ENCODE results near the gene ZNF423.

ZNF423 gene

DNA sequence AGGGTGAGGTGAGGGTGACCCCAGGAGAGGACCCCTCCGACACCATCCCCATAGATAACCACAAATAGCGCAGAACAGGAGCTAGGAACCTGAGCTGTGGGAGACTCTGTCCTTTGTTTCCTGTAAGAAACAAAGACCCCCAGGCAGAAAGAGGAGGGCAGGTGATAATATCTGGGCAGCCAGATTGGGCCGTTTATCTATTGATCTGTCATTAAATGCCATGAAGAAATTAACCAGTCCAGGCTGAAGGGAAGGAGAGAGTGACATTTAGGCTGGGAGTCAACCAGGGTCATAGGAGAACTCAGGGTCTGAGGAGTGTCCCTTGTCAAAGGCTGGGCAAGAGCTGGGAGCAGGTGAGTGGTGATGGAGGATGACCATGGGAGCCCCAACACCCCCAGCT lies 324.5 kb downstream of the ZNF423 start:
- Histone ChIP-seq H3K4me3 (ENCODE audit: low read length) (no peak overlapping the region), H3K9ac (ENCODE audit: low read depth, low read length) (no peak overlapping the region), H3K36me3 (ENCODE audit: insufficient read depth, low read length) (no peaks in the 10 kb centered on the region), H3K9me3 (ENCODE audit: insufficient read depth, low read depth, low read length) (no peaks in the 10 kb centered on the region), H3K27me3 (ENCODE audit: insufficient read depth, low read length) (no peaks in the 10 kb centered on the region), H3K27ac (ENCODE audit: low read depth, low read length) (no peak overlapping the region), H3K4me1 (ENCODE audit: insufficient read depth, low read length) (peaks cover 30% of the 10 kb centered on the region)
- 85% methylated on average over 3 of the region's 3 CpGs for WGBS

DNA sequence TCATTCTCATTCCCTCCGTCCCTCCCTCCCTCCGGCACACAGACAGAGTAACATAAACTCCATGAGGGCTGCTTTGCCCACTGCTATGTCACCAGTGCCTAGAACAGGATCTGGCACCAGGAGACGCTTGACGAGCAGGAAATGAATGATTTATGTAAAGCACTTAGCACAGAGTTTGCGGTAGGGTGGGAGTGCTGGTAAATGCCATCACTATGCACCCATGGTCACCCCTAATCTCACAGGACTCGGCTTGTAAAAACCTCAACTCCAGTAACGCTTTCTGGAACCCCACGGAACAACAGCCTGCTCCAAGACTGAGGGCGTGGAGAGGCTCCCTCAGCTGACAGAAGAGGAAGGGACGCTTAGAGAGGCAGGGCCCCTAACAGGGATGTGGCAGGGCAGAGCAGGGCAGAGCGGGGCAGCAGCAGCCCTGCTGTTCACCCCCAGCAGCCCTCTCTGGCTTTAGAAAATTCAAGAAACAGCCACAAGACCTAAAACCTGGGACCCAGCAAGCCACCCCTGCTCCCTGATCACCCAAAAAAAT lies 325.4 kb downstream of the ZNF423 start:
- Histone ChIP-seq H3K27ac (ENCODE audit: low read depth, low read length) (no peak overlapping the region), H3K36me3 (ENCODE audit: insufficient read depth, low read length) (no peaks in the 10 kb centered on the region), H3K27me3 (ENCODE audit: insufficient read depth, low read length) (no peaks in the 10 kb centered on the region), H3K9me3 (ENCODE audit: insufficient read depth, low read depth, low read length) (no peaks in the 10 kb centered on the region), H3K4me1 (ENCODE audit: insufficient read depth, low read length) (peaks cover 30% of the 10 kb centered on the region), H3K9ac (ENCODE audit: low read depth, low read length) (no peak overlapping the region), H3K4me3 (ENCODE audit: low read length) (no peak overlapping the region)
- 87% methylated on average over 11 of the region's 11 CpGs for WGBS

DNA sequence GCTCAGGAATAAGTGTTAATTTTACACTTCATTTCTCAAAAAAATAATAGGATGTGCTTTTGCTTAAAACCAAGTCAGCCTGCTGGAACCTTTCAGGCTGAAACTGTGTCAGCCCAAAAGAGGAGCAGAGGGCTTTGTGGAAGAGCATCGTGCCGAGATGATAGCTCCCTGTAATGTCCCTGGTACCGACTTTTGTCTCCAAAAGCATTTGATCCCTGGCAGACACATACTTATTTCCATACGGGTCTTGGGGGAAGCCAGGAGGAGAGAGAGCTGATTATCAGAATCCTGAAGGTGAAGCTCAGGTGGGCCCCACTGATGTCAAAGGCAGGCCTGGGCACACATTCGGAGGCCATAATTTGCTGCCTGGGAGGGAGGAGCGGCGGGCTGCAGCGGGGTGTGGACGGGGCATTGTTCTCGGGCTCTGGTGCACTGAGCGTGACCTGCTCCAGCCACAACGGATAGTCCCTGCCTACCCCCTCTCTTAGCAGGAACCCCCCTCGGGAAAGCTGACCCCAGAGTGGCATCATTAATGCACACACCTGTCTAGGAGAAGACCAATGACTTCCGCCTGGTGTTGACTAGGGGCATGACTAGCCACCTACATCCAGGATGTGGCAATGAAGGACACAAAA lies 326.4 kb downstream of the ZNF423 start:
- Histone ChIP-seq H3K27me3 (ENCODE audit: insufficient read depth, low read length) (no peaks in the 10 kb centered on the region), H3K9me3 (ENCODE audit: insufficient read depth, low read depth, low read length) (no peaks in the 10 kb centered on the region), H3K27ac (ENCODE audit: low read depth, low read length) (no peak overlapping the region), H3K4me1 (ENCODE audit: insufficient read depth, low read length) (peaks cover 30% of the 10 kb centered on the region), H3K4me3 (ENCODE audit: low read length) (no peak overlapping the region), H3K9ac (ENCODE audit: low read depth, low read length) (no peak overlapping the region), H3K36me3 (ENCODE audit: insufficient read depth, low read length) (no peaks in the 10 kb centered on the region)
- WGBS = 80% methylated on average over 14 of the region's 14 CpGs

DNA sequence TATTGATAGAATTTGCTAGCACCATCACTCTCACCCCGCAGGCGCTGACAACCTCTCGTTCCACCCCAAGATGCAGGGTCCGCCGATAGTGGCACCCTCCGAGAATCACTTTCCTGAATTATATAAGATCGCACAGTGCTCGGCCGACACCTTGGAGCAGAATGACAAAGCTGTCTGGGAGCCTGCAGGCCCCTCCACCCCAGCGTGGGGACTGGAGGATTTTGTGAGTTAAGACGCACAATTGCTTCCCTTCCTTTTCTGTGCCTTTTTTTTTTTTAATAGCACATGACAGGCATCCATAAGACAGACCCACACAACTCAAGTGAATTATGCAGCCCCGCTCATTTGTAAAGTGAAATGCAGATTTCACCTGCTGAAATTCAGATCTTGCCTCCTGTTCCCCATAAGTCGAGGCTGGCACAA lies 327.0 kb downstream of the ZNF423 start:
- Histone ChIP-seq H3K4me3 (ENCODE audit: low read length) (no peak overlapping the region), H3K36me3 (ENCODE audit: insufficient read depth, low read length) (peaks cover 2% of the 10 kb centered on the region; the same call in 1 of the 2 replicates), H3K9me3 (ENCODE audit: insufficient read depth, low read depth, low read length) (no peaks in the 10 kb centered on the region), H3K27ac (ENCODE audit: low read depth, low read length) (no peak overlapping the region), H3K9ac (ENCODE audit: low read depth, low read length) (no peak overlapping the region), H3K4me1 (ENCODE audit: insufficient read depth, low read length) (peaks cover 30% of the 10 kb centered on the region), H3K27me3 (ENCODE audit: insufficient read depth, low read length) (no peaks in the 10 kb centered on the region)
- WGBS = 65% methylated on average over 12 of the region's 13 CpGs

DNA sequence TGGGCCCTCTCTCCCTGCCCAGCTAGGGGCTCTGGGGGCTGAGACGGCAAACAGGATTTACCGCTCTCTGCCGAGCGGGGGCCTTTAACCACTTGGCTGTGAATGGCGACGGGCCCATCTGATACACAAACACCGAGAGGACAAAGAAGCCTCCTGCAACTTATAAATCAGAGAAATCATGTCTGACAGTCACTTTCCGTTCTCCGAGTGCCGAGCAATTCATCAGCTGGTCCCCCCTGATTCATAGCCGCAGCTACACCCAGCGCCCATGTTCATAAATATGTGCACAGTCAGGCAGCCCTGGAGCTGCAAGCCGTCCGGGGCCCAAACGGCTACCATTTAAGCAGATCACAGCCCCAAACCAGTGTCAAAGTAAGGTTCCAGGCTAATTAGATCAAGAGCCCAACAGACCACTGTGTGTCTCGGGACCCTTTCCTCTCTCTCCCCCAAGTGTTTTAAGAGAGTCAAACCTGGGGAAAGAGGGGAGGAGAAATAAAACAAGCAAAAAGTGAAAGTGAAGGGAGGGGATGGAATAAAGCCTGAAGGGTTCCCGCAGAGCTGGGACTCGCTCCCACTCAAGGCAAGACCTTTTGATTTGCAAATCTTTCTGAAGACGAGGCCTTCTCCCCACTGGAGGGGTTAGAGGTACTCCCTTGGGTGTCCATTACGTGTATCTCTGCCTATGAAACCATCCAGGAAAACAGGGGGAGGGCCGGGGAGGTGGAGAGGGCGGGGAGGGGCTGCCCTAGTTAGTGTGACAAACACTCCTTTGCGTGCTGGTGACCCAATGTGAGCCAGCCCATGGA lies 327.6 kb downstream of the ZNF423 start:
- WGBS = 53% methylated on average over 22 of the region's 23 CpGs
- peaks cover 30% of the 10 kb centered on the region for H3K4me1 ChIP-seq (ENCODE audit: insufficient read depth, low read length)
- no peaks in the 10 kb centered on the region for H3K27me3 ChIP-seq (ENCODE audit: insufficient read depth, low read length)
- no peaks in the 10 kb centered on the region for H3K9me3 ChIP-seq (ENCODE audit: insufficient read depth, low read depth, low read length)
- peak overlapping the region; percentile 28; the same call in 1 of the 2 replicates for H3K9ac ChIP-seq (ENCODE audit: low read depth, low read length)
- H3K4me3 ChIP-seq (ENCODE audit: low read length) = no peak overlapping the region
- H3K27ac ChIP-seq (ENCODE audit: low read depth, low read length) = peak overlapping the region; percentile 30; the same call in 1 of the 2 replicates
- peaks cover 8% of the 10 kb centered on the region for H3K36me3 ChIP-seq (ENCODE audit: insufficient read depth, low read length)

DNA sequence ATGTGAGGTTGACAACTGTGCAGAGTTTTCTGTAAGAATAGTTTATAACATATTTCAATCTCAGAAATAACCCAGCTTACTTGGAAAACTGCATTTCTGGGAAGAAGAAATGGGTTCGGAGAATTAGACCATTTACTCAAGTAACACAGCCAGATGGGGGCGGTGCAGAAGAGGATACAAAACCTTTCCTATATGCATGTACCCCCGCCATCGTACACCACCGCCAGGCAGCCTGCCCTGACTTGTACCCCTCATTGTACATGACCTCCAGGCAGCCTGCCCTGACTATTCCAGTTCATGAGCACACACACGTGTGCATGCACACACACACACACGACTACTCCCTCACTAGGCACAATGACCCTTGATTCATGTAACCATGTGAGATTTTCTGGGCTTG lies 328.3 kb downstream of the ZNF423 start:
- peaks cover 27% of the 10 kb centered on the region for H3K4me1 ChIP-seq (ENCODE audit: insufficient read depth, low read length)
- no peaks in the 10 kb centered on the region for H3K27me3 ChIP-seq (ENCODE audit: insufficient read depth, low read length)
- H3K27ac ChIP-seq (ENCODE audit: low read depth, low read length) = no peak overlapping the region; the same call in 1 of the 2 replicates
- WGBS = 89% methylated on average over 7 of the region's 7 CpGs
- H3K9ac ChIP-seq (ENCODE audit: low read depth, low read length) = no peak overlapping the region
- no peak overlapping the region for H3K4me3 ChIP-seq (ENCODE audit: low read length)
- H3K9me3 ChIP-seq (ENCODE audit: insufficient read depth, low read depth, low read length) = no peaks in the 10 kb centered on the region
- peaks cover 14% of the 10 kb centered on the region for H3K36me3 ChIP-seq (ENCODE audit: insufficient read depth, low read length)

DNA sequence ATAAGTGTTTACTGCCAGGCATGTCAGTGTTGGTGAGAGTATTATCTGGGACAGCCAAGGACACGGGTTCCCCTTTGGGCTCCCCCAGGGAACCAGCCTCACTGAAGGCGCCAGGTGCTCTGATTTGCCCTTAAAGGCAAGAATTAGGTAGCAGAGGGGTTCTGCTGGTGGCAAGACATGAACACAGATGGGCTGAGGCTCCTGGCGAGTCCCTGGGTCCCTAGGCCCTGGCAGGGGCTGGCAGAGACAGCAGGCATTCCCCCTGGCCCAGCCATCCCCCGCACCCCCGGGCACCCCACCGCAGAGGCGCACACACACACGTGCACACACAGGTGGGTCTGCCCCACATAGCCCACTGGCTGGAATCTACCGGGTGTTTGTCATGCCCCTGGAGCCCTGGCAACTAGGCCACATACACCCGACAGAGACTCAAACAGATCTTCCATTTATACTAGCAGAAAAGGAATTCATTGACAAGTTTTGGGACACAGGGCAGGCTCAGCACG lies 329.0 kb downstream of the ZNF423 start:
- H3K4me3 ChIP-seq (ENCODE audit: low read length) = no peak overlapping the region
- no peak overlapping the region for H3K9ac ChIP-seq (ENCODE audit: low read depth, low read length)
- peaks cover 21% of the 10 kb centered on the region for H3K36me3 ChIP-seq (ENCODE audit: insufficient read depth, low read length)
- no peak overlapping the region for H3K27ac ChIP-seq (ENCODE audit: low read depth, low read length)
- 92% methylated on average over 11 of the region's 11 CpGs for WGBS
- peaks cover 22% of the 10 kb centered on the region for H3K4me1 ChIP-seq (ENCODE audit: insufficient read depth, low read length)
- no peaks in the 10 kb centered on the region for H3K27me3 ChIP-seq (ENCODE audit: insufficient read depth, low read length)
- no peaks in the 10 kb centered on the region for H3K9me3 ChIP-seq (ENCODE audit: insufficient read depth, low read depth, low read length)

DNA sequence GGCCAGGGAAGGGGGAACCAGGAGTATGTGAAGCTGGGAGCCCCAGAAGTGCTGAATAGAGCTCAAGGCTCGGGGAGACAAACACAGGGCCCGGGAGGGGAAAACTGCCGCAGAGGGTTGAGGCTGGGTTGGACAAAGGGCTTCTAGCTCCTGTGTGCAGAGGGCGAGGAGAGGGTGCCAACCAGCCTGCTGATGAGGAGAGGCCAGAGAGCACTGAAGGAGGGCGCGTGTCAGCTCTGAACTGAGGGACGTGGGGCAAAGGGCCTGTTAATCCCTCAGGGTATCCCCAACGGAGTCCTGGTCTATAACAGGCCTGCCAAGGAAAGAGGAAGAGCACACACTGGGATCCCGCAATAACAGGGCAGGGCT lies 331.0 kb downstream of the ZNF423 start:
- WGBS = 86% methylated on average over 8 of the region's 9 CpGs
- H3K4me3 ChIP-seq (ENCODE audit: low read length) = no peak overlapping the region

DNA sequence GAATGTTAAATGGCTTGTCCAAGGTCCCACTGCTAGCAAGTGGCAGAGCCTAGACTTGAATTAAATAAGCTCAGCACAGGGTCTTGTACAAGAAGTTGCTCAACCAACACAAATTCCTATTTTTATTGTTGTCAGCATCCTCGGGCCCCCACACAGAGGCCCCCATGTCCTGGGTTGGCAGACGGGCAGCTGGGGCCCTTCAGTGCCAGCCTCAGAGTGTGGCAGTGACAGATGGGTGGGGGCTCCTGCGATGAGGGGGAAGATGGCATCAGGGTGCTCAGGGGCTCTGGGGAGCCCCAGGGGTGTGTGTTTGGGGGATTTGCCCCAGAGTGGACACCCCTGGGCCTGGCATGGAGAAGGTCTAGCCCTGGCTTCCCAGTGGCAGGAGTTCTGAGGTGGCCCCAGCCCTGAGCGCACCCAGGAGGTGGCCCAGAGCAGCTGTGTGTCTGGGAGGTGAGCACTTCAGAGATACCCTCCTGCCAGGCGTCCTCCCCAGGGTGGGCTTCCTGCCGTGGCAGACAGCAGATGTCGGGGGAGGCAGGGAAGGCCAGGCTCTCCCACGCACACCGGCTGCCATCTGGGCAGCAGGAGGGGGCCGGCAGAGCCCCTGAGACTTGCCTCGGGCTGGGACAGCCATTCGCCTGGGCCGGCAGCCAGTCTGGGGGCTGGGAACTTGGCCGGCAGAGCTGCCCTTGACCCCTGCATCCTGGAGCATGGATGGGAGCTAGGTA lies 331.5 kb downstream of the ZNF423 start:
- H3K9me3 ChIP-seq (ENCODE audit: insufficient read depth, low read depth, low read length) = no peaks in the 10 kb centered on the region
- no peaks in the 10 kb centered on the region for H3K27me3 ChIP-seq (ENCODE audit: insufficient read depth, low read length)
- 90% methylated on average over 14 of the region's 14 CpGs for WGBS
- no peak overlapping the region for H3K4me3 ChIP-seq (ENCODE audit: low read length)
- peaks cover 14% of the 10 kb centered on the region for H3K4me1 ChIP-seq (ENCODE audit: insufficient read depth, low read length)
- peaks cover 22% of the 10 kb centered on the region for H3K36me3 ChIP-seq (ENCODE audit: insufficient read depth, low read length)
- no peak overlapping the region for H3K27ac ChIP-seq (ENCODE audit: low read depth, low read length)
- no peak overlapping the region for H3K9ac ChIP-seq (ENCODE audit: low read depth, low read length)

More for the DNA sequence above, 331.0 kb downstream of the ZNF423 start:
- H3K36me3 ChIP-seq (ENCODE audit: insufficient read depth, low read length) = peaks cover 22% of the 10 kb centered on the region
- no peak overlapping the region for H3K9ac ChIP-seq (ENCODE audit: low read depth, low read length)
- H3K27ac ChIP-seq (ENCODE audit: low read depth, low read length) = no peak overlapping the region
- peaks cover 19% of the 10 kb centered on the region for H3K4me1 ChIP-seq (ENCODE audit: insufficient read depth, low read length)
- H3K9me3 ChIP-seq (ENCODE audit: insufficient read depth, low read depth, low read length) = no peaks in the 10 kb centered on the region
- no peaks in the 10 kb centered on the region for H3K27me3 ChIP-seq (ENCODE audit: insufficient read depth, low read length)

DNA sequence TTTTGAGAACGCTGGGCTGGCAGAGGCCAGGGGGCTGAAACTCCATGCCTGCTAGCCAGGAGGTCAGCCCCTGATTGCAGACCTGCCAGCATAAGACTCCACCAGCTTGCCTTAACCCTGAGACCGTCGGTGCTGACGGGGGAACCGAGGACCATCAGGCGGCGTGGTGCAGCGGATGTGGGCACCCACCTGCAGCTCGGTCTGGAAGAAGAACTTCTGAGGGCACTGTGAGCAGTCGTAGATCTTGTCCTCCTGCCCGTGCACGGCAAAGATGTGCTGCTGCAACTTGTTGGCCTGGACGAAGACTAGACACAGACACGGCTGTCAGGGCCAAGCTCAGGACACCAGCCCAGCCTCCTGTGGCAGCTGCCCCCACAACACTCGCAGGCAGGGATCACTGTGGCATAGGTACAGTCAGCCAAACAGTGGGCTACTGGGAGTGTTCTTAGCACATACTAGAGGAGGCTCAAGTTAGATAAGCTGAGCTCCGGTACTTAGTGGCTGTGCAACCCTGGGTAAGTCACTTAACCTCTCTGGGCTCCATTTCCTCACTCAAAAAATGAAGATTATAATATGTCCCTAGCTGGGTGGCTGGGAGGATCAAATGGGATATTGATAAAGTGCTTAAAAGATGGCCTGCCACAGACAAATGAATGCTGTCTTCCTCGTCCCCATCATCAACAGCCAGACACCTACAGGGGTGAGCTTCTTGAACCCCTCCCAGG lies 332.3 kb downstream of the ZNF423 start:
- WGBS = 93% methylated on average over 17 of the region's 17 CpGs
- no peak overlapping the region for H3K27ac ChIP-seq (ENCODE audit: low read depth, low read length)
- H3K9me3 ChIP-seq (ENCODE audit: insufficient read depth, low read depth, low read length) = no peaks in the 10 kb centered on the region
- H3K9ac ChIP-seq (ENCODE audit: low read depth, low read length) = no peak overlapping the region
- peaks cover 22% of the 10 kb centered on the region for H3K36me3 ChIP-seq (ENCODE audit: insufficient read depth, low read length)
- H3K4me3 ChIP-seq (ENCODE audit: low read length) = no peak overlapping the region
- peaks cover 6% of the 10 kb centered on the region for H3K4me1 ChIP-seq (ENCODE audit: insufficient read depth, low read length)
- no peaks in the 10 kb centered on the region for H3K27me3 ChIP-seq (ENCODE audit: insufficient read depth, low read length)
